Measurements from ENCODE around the gene EEF1AKMT1.
A peak's percentile ranks its signal among the peaks of the same experiment; 100 is the strongest.
"Not testable (repeated sequence)": the region's sequence is repeated elsewhere in the genome, so short reads cannot be mapped to it uniquely, and the experiment has no call there.

EEF1AKMT1 gene

GRCh38 chr13:20776751-20777150 is 3.0 kb upstream of the EEF1AKMT1 start:
- no peak for DNase-seq (ENCODE audit: low read depth in 3 of 3)

DNA sequence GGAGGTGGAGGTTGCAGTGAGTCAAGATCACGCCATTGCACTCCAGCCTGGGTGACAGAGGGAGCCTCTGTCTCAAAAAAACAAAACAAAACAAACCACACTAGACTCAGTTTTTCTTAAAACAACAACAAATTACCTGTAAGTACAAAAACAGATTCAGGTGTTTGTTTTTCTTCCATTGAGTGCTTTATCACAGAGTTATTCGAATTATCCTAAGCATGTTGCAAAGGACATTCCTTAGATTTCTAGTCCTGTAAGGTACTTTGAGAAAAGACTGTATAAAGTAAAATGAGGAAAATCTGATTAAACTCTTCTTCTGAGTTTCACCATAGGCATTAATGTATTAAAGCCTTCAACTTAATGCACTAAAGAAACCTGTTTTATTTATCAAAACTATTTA is 2.2 kb upstream of the EEF1AKMT1 start:
- DNase-seq (ENCODE audit: low read depth in 3 of 3), result no peak

DNA sequence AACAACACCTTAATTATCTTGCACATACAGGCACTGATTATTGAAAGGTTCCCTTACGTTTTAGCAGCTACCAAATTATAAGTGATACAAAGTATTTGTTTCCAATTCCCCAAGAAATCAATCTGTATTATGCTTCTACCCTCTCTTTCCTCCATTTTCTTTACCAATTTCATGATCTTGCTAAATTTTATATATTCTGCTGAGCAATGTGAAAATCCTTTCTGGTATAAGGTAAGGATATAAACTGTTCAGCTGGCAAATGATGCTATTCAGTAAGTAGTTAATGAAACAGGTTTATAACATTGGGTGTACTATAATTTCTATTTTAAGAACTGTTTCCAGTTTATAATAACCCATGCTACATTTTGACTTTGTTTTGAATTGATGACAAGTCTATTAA is 985 bp upstream of the EEF1AKMT1 start:
- DNase-seq (ENCODE audit: low read depth in 3 of 3), result no peak

DNA sequence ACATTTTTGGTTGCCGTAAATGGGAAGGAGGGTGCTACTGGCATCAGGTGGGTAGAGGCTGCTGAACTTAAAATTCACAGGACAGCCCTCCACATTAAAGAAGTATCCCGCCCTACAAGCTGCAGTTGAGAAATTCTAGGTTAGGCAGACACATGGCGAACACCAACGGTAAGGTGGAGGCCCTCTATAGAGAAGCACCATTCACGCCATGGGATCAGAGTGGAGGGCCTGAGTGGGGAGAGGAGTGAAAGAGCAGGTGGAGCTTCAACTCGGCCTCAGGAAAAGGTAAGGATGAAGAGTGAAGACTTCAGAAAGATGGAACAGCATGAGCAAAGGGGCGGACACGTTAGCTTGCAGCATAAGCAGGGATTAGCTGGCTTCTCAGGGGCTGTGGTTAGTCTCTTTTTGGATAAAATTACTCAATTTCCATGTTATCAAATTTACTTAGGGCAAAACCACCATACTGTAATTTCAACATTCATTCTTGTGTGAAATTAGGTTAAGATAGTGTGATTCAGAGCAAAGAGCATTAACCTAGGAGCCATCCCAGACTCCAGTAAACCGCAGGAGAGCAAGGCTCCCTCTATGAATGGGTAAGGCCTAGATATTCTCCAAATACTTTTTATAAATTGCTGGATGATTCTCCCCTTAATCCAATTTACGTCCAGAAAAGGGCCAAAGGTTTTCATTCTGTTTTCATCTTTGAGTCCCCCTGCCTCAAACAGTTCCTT is 1.2 kb downstream of the EEF1AKMT1 start:
- peak in 1 of 3 donors; percentile 4 for DNase-seq (ENCODE audit: low read depth in 3 of 3)

DNA sequence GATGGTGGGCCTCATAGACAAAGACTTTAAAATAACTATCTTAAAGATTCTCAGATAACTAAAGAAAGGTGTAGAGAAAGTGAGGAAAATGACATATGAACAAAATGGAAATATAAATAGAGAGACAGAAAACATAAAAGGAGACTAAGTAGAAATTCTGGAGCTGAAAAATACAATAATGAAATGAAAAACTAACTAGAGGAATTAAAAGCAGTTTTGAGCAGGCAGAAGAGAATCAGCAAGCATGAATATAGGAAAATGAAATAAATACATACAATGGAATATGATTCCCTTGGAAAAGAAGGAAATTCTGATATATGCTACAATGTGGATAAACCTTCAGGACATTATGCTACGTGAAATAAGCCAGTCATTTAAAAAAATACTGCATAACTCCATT is 3.9 kb downstream of the EEF1AKMT1 start:
- DNase-seq (ENCODE audit: low read depth in 3 of 3), result no peak

DNA sequence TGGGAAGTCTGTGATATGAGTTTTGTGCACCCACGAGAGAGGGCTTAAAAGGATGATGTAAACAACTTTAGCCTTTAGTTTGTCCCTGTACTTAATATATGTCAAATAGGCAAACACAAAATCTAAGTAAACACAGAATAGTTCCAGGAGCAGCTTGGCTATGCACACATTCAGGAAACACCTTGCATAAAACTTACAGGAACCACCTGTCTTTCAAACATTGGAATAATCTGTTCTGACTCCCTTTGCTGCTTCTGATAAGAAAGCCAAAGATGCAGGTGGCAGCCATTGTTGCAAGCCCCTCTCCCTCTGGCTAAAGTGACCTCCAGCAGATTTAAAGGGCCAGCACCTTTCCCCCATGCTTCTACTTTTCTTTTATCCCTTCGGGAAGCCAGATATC is 4.7 kb downstream of the EEF1AKMT1 start:
- no peak for DNase-seq (ENCODE audit: low read depth in 3 of 3)

- DNase-seq (ENCODE audit: low read depth in 3 of 3), result no peak
Measured at GRCh38 chr13:20767309-20767943, 6.3 kb downstream of the EEF1AKMT1 start.

GRCh38 chr13:20760872-20761271 is 12.9 kb downstream of the EEF1AKMT1 start:
- DNase-seq (ENCODE audit: low read depth in 3 of 3), result no peak

DNA sequence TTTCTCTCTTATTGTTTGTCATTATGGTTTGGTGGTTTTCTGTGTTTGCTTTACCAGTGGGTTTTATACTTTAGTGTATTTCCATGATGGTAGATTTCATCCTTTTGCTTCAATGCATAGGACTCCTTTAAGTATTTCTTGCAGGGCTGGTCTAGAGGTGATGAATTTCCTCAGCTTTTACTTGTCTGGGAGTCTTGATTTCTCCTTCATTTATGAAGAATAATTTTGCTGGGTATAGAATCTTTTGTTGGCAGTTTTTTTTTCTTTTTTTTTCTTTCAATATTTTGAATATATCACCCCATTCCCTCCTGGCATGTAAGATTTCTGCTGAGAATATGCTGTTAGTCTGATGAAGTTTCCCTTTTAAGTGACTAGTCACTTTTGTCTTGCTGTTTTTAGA is 19.8 kb downstream of the EEF1AKMT1 start:
- DNase-seq (ENCODE audit: low read depth in 3 of 3), result no peak

GRCh38 chr13:20749377-20749776 is 24.4 kb downstream of the EEF1AKMT1 start:
- no peak for DNase-seq (ENCODE audit: low read depth in 3 of 3)

DNA sequence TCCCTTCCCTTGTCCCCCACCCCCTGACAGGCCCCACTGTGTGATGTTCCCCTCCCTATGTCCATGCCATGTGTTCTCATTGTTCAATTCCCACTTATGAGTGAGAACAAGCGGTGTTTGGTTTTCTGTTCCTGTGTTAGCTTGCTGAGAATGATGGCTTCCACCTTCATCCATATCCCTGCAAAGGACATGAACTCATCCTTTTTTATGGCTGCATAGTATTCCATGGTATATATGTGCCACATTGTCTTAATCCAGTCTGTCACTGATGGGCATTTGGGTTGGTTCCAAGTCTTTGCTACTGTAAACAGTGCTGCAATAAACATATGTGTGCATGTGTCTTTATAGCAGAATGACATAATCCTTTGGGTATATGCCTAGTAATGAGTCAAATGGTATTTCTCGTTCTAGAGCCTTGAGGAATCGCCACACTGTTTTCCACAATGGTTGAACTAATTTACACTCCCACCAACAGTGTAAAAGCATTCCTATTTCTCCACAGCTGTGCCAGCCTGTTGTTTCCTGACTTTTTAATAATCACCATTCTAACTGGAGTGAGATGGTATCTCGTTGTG is 29.8 kb downstream of the EEF1AKMT1 start:
- DNase-seq (ENCODE audit: low read depth in 3 of 3), result not testable (repeated sequence)

GRCh38 chr13:20740021-20740420 is 33.7 kb downstream of the EEF1AKMT1 start:
- DNase-seq (ENCODE audit: low read depth in 3 of 3), result no peak

GRCh38 chr13:20738616-20739015 is 35.1 kb downstream of the EEF1AKMT1 start:
- no peak for DNase-seq (ENCODE audit: low read depth in 3 of 3)

DNA sequence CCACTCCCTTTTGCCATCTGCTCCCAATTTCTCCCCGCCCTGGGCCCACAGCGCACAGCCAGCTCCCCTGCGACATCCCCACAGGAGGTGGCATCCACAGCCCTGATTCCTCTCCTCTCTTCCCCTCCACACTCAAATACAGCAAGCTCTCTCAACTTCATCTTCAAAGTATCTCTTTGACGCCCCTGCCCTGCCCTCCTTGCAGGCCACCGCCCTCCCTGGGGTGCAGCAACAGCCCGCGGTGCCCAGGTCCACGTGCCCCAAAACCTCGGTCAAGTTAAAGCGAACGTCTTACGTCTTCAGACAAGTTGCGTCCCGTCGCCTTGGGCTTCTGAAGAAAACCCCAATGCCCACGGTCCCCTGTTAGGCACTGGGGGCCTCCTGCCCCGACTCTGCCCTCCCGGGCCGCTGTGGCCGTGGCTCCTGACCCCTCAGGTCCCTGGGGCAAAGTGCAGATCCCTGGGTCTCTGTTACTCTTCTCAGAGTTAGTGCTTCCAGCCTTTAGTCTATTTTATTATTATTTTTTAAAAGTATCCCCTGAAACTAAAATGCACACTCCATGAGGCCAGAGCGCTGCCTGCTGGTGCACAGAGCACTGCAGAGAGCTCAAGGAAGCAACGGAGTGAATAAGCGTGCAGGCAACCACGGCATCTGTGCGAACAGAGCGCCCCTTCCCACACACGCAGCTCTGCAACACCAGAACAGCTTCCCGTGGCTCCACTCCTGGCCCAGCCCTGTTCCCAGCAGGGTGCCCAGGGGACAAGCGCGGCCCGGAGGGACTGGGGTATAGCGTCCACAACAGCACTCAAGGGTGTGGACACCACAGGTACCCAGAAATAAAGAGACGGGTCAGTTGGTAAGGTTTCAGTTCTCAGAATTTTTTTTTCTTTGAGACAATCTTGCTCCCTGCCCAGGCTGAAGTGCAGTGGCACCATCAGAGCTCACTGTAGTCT is 43.9 kb downstream of the EEF1AKMT1 start:
- DNase-seq (ENCODE audit: low read depth in 3 of 3), result no peak

DNA sequence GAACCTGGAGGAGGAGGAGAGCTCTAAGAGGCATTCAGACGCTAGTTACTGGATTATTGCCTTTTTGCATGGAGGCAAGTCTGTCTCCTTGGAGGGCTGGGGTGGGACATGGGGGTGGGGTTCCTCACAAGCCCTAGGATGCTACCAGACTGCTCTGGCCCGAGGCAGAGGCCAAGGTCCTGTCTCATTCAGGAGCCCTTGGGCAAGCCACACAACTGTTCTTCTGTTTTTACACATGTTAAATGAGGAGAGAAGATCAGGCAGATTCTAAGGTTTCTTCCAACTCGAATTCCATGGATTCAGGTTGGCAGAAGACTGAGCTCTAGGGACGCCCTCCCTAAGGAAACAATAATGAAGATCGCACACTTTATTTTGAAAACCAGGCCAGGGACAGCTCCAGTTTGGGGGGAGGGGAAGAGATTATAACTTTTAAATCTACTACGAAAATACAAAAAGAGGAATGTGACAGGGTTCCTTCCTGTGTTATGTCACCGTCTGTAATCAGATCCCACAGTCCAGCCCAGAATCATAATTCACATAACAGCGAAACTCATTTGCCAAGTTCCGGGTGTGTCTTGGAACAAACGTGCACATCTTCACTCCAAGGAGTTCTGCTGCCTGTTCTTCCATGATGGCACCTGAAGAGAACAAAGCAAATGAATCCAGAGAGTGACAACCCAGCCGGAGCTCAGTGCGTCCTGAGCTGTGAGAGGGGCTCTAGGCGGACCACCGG is 45.0 kb downstream of the EEF1AKMT1 start:
- no peak for DNase-seq (ENCODE audit: low read depth in 3 of 3)

- DNase-seq (ENCODE audit: low read depth in 3 of 3), result no peak
Measured at GRCh38 chr13:20727856-20728255, 45.9 kb downstream of the EEF1AKMT1 start.

DNA sequence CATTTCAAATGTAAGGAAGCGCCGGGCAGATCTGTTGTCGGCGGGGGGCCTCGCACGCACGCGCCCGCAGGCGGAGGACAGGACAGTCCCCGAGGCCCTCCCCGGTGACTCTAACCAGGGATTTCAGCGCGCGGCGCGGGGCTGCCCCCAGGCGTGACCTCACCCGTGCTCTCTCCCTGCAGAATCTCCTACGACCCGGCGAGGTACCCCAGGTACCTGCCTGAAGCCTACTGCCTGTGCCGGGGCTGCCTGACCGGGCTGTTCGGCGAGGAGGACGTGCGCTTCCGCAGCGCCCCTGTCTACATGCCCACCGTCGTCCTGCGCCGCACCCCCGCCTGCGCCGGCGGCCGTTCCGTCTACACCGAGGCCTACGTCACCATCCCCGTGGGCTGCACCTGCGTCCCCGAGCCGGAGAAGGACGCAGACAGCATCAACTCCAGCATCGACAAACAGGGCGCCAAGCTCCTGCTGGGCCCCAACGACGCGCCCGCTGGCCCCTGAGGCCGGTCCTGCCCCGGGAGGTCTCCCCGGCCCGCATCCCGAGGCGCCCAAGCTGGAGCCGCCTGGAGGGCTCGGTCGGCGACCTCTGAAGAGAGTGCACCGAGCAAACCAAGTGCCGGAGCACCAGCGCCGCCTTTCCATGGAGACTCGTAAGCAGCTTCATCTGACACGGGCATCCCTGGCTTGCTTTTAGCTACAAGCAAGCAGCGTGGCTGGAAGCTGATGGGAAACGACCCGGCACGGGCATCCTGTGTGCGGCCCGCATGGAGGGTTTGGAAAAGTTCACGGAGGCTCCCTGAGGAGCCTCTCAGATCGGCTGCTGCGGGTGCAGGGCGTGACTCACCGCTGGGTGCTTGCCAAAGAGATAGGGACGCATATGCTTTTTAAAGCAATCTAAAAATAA is 52.1 kb downstream of the EEF1AKMT1 start:
- no peak for DNase-seq (ENCODE audit: low read depth in 3 of 3)

DNA sequence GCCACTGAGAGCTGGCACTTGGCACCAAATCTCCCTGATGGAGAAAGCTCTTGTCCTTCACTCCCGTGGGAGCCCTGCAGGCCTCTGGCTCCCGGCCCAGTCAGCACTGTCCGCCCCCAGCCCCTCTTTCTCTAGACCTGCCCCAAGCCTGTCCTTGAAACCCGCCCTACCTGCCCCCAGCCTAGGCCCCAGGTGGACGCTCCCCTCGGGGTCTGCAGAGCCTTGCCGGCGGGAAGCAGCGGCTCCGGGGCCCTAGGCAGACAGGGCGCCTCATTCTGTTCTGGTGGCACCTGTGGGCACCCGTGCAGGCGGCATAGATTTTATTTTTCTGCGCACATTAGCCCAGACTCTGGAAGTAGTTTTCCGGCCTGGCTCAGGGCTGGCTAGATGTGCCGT is 52.7 kb downstream of the EEF1AKMT1 start:
- DNase-seq (ENCODE audit: low read depth in 3 of 3), result no peak

GRCh38 chr13:20720499-20720898 is 53.3 kb downstream of the EEF1AKMT1 start:
- no peak for DNase-seq (ENCODE audit: low read depth in 3 of 3)

- DNase-seq (ENCODE audit: low read depth in 3 of 3), result no peak
Measured at GRCh38 chr13:20719783-20720182, 54.0 kb downstream of the EEF1AKMT1 start.

Measured in stimulated activated CD4-positive, alpha-beta T cell treated with anti-CD3 and anti-CD28 coated beads, TNF-alpha, amount 100 ng/mL, for 48 hours (primary cell).